ENCODE data around the gene PHLDA3.

Gene PHLDA3

DNA sequence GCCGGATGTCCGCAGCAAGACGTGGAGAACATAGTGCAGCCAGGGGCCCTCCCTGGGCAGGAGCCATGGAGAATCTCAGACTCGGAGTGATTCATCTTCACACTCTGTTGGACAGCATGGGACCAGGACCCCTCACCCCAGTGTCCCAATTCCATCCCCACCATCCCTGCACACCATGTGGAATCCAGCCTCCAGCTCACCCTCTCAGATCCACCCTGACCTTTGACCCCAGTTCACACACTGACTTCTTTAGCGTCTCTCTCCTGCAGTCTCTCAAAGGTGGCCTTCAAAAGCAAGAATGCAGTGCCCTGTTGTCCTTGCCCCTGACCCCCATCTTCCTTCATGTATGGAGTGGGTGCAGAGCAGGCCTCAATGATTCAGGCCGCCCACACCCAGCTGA, 45.3 kb downstream of the PHLDA3 start:
- Histone ChIP-seq H3K27me3 (ENCODE audit: control insufficient read depth in 5 of 5, insufficient read depth in 4 of 5, low read length in 5 of 5) (peaks cover 0 to 3% (median 0%) of the 10 kb centered on the region in 5 donors), H3K36me3 (ENCODE audit: control insufficient read depth in 5 of 5, insufficient read depth in 5 of 5, low read length in 5 of 5) (no peaks in the 10 kb centered on the region), H3K4me3 (ENCODE audit: low read depth in 1 of 5, low read length in 5 of 5) (no peak overlapping the region), H3K9ac (ENCODE audit: low read length in 5 of 5) (no peak overlapping the region), H3K27ac (ENCODE audit: low read depth, low read length) (no peak overlapping the region), H3K9me3 (ENCODE audit: control insufficient read depth in 5 of 5, low read length in 5 of 5) (peaks cover 0 to 8% (median 0%) of the 10 kb centered on the region in 5 donors), H3K4me1 (ENCODE audit: control insufficient read depth in 5 of 5, insufficient read depth in 5 of 5, low read length in 5 of 5) (no peaks in the 10 kb centered on the region)

DNA sequence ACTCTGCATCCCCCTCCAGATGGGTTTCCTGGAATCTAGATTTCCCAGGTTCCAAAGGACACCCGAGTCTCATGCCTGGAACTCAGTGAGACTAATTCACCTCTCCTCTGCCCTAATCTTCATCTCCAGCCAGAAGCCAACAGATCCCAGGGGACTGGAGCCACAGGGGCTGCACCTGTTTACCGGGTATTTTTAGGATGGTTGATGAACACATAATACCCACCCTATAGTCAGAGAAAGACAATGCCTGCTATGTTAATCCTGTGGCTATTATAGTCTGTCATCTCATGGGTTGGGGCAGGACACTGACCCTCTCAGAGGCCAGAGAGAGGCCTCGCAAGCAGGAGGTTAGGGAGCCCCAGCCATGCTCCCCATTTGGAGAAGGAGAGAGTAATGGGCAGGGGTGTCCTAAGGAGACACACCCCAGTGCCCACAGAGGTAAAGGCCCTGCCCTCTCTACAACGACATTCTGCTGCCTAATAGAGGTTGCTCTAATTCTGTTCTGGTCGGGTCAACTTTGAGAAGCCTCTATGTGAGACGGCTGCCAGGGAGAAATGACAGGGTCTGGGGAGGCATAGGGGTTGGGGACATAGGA, 46.5 kb downstream of the PHLDA3 start:
- peaks cover 0 to 8% (median 0%) of the 10 kb centered on the region in 5 donors for H3K9me3 ChIP-seq (ENCODE audit: control insufficient read depth in 5 of 5, low read length in 5 of 5)
- H3K9ac ChIP-seq (ENCODE audit: low read length in 5 of 5), result no peak overlapping the region
- H3K4me1 ChIP-seq (ENCODE audit: control insufficient read depth in 5 of 5, insufficient read depth in 5 of 5, low read length in 5 of 5), result no peaks in the 10 kb centered on the region
- H3K27me3 ChIP-seq (ENCODE audit: control insufficient read depth in 5 of 5, insufficient read depth in 4 of 5, low read length in 5 of 5), result peaks cover 0 to 3% (median 0%) of the 10 kb centered on the region in 5 donors
- no peaks in the 10 kb centered on the region for H3K36me3 ChIP-seq (ENCODE audit: control insufficient read depth in 5 of 5, insufficient read depth in 5 of 5, low read length in 5 of 5)
- no peak overlapping the region for H3K27ac ChIP-seq (ENCODE audit: low read depth, low read length)
- H3K4me3 ChIP-seq (ENCODE audit: low read depth in 1 of 5, low read length in 5 of 5), result no peak overlapping the region

DNA sequence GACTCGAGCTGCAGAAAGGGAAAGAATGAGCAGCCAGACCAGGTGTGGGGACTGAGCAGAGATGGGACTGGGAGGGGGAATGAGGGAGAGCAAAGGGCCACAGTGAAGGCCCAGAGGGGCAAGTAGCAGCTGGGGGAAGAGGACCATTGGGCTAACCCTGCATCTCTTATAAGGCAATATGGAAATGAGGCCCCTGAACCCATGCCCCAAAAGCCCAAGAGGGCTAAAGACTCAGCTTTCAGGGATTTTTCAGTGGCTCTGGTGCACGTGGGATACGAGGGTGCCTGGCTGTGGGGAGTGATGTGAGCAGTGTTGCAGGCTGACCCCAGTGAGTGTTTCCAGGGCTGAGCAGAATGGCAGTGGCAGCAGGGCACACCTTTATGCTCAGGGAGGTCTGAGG, 47.0 kb downstream of the PHLDA3 start:
- no peaks in the 10 kb centered on the region for H3K36me3 ChIP-seq (ENCODE audit: control insufficient read depth in 5 of 5, insufficient read depth in 5 of 5, low read length in 5 of 5)
- peaks cover 0 to 8% (median 0%) of the 10 kb centered on the region in 5 donors for H3K9me3 ChIP-seq (ENCODE audit: control insufficient read depth in 5 of 5, low read length in 5 of 5)
- no peak overlapping the region for H3K4me3 ChIP-seq (ENCODE audit: low read depth in 1 of 5, low read length in 5 of 5)
- H3K27ac ChIP-seq (ENCODE audit: low read depth, low read length), result no peak overlapping the region
- peaks cover 0 to 3% (median 0%) of the 10 kb centered on the region in 5 donors for H3K27me3 ChIP-seq (ENCODE audit: control insufficient read depth in 5 of 5, insufficient read depth in 4 of 5, low read length in 5 of 5)
- H3K4me1 ChIP-seq (ENCODE audit: control insufficient read depth in 5 of 5, insufficient read depth in 5 of 5, low read length in 5 of 5), result no peaks in the 10 kb centered on the region
- no peak overlapping the region for H3K9ac ChIP-seq (ENCODE audit: low read length in 5 of 5)

DNA sequence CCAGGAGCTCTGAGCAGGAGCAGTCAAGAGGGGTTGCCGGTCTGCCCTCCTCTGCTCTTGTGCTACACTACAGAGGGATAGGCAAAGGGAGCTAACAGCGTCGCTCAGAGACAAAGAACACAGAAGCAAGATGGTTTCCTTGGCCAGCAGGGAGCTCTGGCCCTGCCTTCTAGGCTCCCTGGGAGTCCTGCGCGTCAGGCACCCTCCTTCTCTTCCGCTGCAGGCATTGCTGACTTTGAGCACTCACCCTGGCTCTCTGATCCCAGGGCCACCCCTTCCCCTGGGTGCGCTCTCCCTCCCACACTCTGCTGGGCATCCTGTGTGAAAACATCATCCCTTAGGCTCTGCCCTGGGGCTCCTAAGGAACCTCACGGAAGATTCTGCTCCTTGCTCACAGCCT, 47.9 kb downstream of the PHLDA3 start:
- Histone ChIP-seq H3K9me3 (ENCODE audit: control insufficient read depth in 5 of 5, low read length in 5 of 5) (peaks cover 0 to 8% (median 0%) of the 10 kb centered on the region in 5 donors), H3K4me3 (ENCODE audit: low read depth in 1 of 5, low read length in 5 of 5) (no peak overlapping the region), H3K36me3 (ENCODE audit: control insufficient read depth in 5 of 5, insufficient read depth in 5 of 5, low read length in 5 of 5) (no peaks in the 10 kb centered on the region), H3K27me3 (ENCODE audit: control insufficient read depth in 5 of 5, insufficient read depth in 4 of 5, low read length in 5 of 5) (peaks cover 0 to 3% (median 0%) of the 10 kb centered on the region in 5 donors), H3K4me1 (ENCODE audit: control insufficient read depth in 5 of 5, insufficient read depth in 5 of 5, low read length in 5 of 5) (no peaks in the 10 kb centered on the region), H3K27ac (ENCODE audit: low read depth, low read length) (no peak overlapping the region), H3K9ac (ENCODE audit: low read length in 5 of 5) (no peak overlapping the region)

DNA sequence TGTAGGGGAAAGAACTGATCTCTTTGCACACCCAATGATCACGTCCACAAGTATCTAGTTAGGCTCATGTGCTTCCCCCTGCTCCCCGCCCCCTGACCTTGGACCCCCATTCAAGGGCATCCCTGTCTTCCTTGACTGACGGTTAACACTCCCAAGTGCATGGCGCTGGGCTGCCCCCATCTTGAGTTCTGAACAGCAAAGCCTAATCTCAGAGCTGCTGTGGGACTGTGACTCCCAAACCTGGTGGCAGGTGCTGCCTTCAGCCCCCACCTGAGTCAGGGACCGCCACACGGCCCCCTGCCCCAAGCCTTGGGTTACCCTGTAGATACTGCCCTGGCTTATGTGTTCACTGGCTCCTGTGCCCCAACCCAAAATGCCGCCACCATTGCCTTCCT, 48.4 kb downstream of the PHLDA3 start:
- H3K4me3 ChIP-seq (ENCODE audit: low read depth in 1 of 5, low read length in 5 of 5), result no peak overlapping the region
- peaks cover 0 to 8% (median 0%) of the 10 kb centered on the region in 5 donors for H3K9me3 ChIP-seq (ENCODE audit: control insufficient read depth in 5 of 5, low read length in 5 of 5)
- no peaks in the 10 kb centered on the region for H3K36me3 ChIP-seq (ENCODE audit: control insufficient read depth in 5 of 5, insufficient read depth in 5 of 5, low read length in 5 of 5)
- no peak overlapping the region for H3K27ac ChIP-seq (ENCODE audit: low read depth, low read length)
- peaks cover 0 to 7% (median 0%) of the 10 kb centered on the region in 5 donors for H3K27me3 ChIP-seq (ENCODE audit: control insufficient read depth in 5 of 5, insufficient read depth in 4 of 5, low read length in 5 of 5)
- H3K9ac ChIP-seq (ENCODE audit: low read length in 5 of 5), result no peak overlapping the region
- H3K4me1 ChIP-seq (ENCODE audit: control insufficient read depth in 5 of 5, insufficient read depth in 5 of 5, low read length in 5 of 5), result no peaks in the 10 kb centered on the region

DNA sequence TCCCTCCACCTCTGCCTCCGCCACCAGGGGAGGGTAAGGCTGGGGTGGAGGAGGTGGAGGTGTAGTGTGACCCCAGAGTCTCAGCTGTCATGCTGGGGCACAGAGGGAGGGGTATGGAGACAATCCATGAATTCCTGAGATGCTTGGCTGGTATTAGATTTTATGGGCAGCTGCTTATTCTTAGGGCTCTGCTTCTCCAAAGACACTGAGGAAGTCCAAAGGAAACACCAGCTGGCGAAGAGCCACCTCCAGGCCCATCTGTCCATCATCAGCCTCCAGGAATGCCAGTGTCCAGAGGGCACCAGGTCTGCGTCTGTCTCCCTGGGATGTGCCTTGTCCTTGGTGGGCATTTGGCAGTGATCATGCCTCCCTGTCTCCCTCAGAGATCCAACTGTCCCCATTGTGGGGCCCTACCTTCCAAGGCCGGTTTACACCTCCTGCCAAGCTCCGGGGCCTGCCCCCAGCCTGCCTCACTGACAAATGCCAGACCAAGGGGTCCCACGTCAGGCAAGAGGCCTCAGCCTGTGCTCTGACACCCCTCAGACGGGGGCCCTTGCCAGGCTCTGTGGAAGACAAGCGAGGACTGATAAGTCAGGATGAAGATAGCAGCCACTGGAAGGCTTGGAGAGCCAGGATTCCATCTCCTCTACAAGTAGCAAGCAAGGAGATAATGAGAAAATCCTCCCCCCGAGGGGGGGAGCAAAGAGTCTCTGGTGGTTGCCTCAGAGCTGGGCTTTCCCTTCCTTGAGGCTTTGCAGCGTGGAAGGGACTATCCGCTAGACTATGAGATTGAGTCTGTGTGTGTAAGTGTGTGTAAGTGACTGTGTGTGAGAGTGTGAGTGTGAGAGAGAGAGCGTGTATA, 49.0 kb downstream of the PHLDA3 start:
- H3K9me3 ChIP-seq (ENCODE audit: control insufficient read depth in 5 of 5, low read length in 5 of 5), result peaks cover 0 to 8% (median 0%) of the 10 kb centered on the region in 5 donors
- H3K27ac ChIP-seq (ENCODE audit: low read depth, low read length), result no peak overlapping the region
- no peaks in the 10 kb centered on the region for H3K36me3 ChIP-seq (ENCODE audit: control insufficient read depth in 5 of 5, insufficient read depth in 5 of 5, low read length in 5 of 5)
- H3K27me3 ChIP-seq (ENCODE audit: control insufficient read depth in 5 of 5, insufficient read depth in 4 of 5, low read length in 5 of 5), result peaks cover 0 to 7% (median 0%) of the 10 kb centered on the region in 5 donors
- no peaks in the 10 kb centered on the region for H3K4me1 ChIP-seq (ENCODE audit: control insufficient read depth in 5 of 5, insufficient read depth in 5 of 5, low read length in 5 of 5)
- H3K9ac ChIP-seq (ENCODE audit: low read length in 5 of 5), result no peak overlapping the region
- H3K4me3 ChIP-seq (ENCODE audit: low read depth in 1 of 5, low read length in 5 of 5), result no peak overlapping the region

DNA sequence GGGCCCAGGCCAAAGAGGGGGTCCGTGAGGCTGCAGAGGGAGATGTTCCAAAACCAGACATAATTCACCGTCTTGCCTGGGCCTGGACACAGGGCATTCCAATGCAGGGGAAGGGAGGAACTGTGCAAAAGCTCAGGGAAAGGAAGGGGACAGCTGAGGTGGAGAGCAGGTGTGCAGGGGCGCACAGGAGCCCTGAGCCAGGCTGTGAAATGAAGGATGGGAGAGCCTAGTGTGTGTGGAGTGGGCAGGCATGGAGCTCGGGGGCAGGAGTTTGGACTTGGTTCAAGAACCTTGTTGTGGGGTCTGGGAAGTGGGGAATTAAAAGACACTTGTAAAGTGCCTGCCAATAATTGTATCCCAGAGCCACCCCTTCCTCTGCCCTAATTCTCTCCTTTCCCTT, 49.7 kb downstream of the PHLDA3 start:
- Histone ChIP-seq H3K9me3 (ENCODE audit: control insufficient read depth in 5 of 5, low read length in 5 of 5) (peaks cover 0 to 4% (median 0%) of the 10 kb centered on the region in 5 donors), H3K9ac (ENCODE audit: low read length in 5 of 5) (no peak overlapping the region), H3K4me3 (ENCODE audit: low read depth in 1 of 5, low read length in 5 of 5) (no peak overlapping the region), H3K36me3 (ENCODE audit: control insufficient read depth in 5 of 5, insufficient read depth in 5 of 5, low read length in 5 of 5) (no peaks in the 10 kb centered on the region), H3K27me3 (ENCODE audit: control insufficient read depth in 5 of 5, insufficient read depth in 4 of 5, low read length in 5 of 5) (peaks cover 0 to 7% (median 0%) of the 10 kb centered on the region in 5 donors), H3K4me1 (ENCODE audit: control insufficient read depth in 5 of 5, insufficient read depth in 5 of 5, low read length in 5 of 5) (no peaks in the 10 kb centered on the region), H3K27ac (ENCODE audit: low read depth, low read length) (no peak overlapping the region)

DNA sequence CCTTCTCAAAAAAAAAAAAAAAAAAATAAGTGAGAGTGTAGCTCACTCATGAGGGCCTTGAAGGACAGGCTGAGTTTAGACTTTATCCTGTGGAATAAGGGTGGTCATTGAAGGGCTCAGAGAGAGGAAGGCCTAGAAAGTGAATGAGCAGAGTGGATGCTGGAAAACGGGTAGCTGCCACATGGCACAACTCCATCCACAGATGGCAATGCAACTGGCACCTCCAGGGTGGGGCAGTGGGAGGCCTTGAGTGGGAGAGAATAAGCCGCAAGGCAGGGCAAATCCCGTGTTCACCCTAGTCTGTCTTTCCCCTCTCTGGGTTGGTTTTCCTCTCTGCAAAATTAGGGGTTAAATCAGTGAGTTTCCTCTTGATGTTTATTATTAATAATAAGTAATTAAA, 50.5 kb downstream of the PHLDA3 start:
- Histone ChIP-seq H3K9ac (ENCODE audit: low read length in 5 of 5) (no peak overlapping the region), H3K36me3 (ENCODE audit: control insufficient read depth in 5 of 5, insufficient read depth in 5 of 5, low read length in 5 of 5) (no peaks in the 10 kb centered on the region), H3K27ac (ENCODE audit: low read depth, low read length) (no peak overlapping the region), H3K27me3 (ENCODE audit: control insufficient read depth in 5 of 5, insufficient read depth in 4 of 5, low read length in 5 of 5) (peaks cover 0 to 7% (median 0%) of the 10 kb centered on the region in 5 donors), H3K4me1 (ENCODE audit: control insufficient read depth in 5 of 5, insufficient read depth in 5 of 5, low read length in 5 of 5) (no peaks in the 10 kb centered on the region), H3K4me3 (ENCODE audit: low read depth in 1 of 5, low read length in 5 of 5) (no peak overlapping the region), H3K9me3 (ENCODE audit: control insufficient read depth in 5 of 5, low read length in 5 of 5) (no peaks in the 10 kb centered on the region)
